ENCODE results near the gene HSPB2.

- TF ChIP-seq CTCF (conservative IDR thresholded peaks at IDR 0.05 in 1 of 2, IDR thresholded peaks at IDR 0.05 in 1 of 2; ENCODE audit: extremely low read depth in 1 of 2, insufficient read depth in 1 of 2, low read depth in 1 of 2, low read length in 2 of 2) (no peak), EZH2 (IDR thresholded peaks at IDR 0.05; ENCODE audit: borderline replicate concordance, low read length) (no peak)
These were observed 42.4 kb upstream of the HSPB2 start for GRCh38 chr11:111870113-111870512.
